GM13977 (cell line): Measurements from ENCODE around the gene ACTR3.

Experiments
- DNase-seq: peaks from one replicate; pipeline ENCODE4 v3.0.0; 2012; ENCODE audit warnings: low spot score
- in situ Hi-C: fragments of 300-500 bp; cut with MboI; formaldehyde crosslinking; loops from one replicate; pipeline ENCODE4 v1.12.0; 2022; ENCODE audit warnings: low sequenced_read_pairs, low pct_unique_long_range_greater_than_20kb, mixed read lengths, inconsistent platforms; ENCODE audit not compliant: unreplicated experiment
- TF ChIP-seq, protein P1 (sequence below): IDR thresholded peaks from 2 replicates; pipeline ENCODE4 v1.5.1; 2012; ENCODE audit warnings: mild to moderate bottlenecking, control low read depth; ENCODE audit not compliant: insufficient read depth; ENCODE audit errors: extremely low read depth, missing control alignments

Gene ACTR3

GRCh38 chr2:113962692-113963480 lies 73.0 kb downstream of the ACTR3 start:
- in situ Hi-C loops: no loop called here
- TF ChIP-seq, protein P1, sequence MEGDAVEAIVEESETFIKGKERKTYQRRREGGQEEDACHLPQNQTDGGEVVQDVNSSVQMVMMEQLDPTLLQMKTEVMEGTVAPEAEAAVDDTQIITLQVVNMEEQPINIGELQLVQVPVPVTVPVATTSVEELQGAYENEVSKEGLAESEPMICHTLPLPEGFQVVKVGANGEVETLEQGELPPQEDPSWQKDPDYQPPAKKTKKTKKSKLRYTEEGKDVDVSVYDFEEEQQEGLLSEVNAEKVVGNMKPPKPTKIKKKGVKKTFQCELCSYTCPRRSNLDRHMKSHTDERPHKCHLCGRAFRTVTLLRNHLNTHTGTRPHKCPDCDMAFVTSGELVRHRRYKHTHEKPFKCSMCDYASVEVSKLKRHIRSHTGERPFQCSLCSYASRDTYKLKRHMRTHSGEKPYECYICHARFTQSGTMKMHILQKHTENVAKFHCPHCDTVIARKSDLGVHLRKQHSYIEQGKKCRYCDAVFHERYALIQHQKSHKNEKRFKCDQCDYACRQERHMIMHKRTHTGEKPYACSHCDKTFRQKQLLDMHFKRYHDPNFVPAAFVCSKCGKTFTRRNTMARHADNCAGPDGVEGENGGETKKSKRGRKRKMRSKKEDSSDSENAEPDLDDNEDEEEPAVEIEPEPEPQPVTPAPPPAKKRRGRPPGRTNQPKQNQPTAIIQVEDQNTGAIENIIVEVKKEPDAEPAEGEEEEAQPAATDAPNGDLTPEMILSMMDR: no peak
- DNase-seq: no peak

DNA sequence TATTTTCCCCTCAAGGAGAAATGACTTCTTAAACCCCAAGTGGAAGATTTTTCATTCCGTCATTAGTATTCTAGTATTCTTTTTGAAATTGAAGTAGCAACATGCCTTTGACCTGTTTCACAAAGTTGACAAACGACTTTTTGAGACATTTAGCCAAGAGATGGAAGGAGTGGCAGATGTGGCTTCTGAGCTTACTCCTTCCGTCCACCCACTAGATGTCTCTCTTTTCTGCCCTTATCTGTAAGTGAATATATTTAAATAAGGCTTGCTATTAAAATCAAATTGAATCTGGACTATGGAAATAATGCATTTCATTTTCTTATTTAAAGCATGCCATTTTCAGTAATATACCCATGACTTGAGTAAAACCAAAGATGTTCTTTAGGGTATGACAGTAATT lies 74.1 kb downstream of the ACTR3 start:
- in situ Hi-C loops: no loop called here
- TF ChIP-seq, protein P1: no peak
- DNase-seq: no peak

DNA sequence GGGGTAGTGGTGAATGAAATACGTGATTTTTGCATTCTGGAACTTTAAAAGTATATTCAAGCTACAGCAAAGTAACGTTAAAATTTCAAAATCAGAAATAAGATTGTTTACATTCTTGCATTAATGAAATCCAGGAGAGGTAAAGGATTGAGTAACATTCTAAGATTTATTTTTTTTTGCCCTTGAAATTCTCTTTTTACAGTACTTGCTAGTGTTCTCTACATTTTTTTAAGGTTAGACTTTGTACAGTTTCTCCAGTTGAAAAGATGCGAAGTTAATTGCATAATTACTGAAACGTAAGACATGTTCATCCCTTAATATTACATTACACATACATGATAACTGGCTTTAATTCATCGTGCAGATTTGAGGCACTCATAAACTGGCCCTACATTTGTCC lies 74.5 kb downstream of the ACTR3 start:
- DNase-seq: no peak
- in situ Hi-C loops: no loop called here
- TF ChIP-seq, protein P1: no peak

DNA sequence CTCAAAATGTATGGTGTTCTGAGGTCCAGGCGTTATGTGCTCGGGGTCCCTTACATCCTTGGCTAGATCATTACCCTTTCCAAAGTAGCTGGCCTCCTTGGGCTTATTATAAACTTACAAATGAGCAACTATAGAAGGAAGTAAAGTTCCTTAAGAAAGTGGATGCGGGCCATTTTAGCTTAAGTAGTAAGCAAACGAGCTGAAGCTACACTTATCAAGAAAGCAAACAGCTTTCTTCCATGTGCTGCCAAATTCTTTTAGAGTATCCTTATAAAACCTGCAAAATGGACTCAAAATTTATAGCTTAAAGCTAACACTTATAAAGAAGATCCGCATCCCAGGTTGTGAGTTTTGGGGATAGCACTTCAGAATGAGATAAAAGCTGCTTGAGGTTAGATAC lies 75.3 kb downstream of the ACTR3 start:
- in situ Hi-C loops: no loop called here
- TF ChIP-seq, protein P1: no peak
- DNase-seq: no peak

DNA sequence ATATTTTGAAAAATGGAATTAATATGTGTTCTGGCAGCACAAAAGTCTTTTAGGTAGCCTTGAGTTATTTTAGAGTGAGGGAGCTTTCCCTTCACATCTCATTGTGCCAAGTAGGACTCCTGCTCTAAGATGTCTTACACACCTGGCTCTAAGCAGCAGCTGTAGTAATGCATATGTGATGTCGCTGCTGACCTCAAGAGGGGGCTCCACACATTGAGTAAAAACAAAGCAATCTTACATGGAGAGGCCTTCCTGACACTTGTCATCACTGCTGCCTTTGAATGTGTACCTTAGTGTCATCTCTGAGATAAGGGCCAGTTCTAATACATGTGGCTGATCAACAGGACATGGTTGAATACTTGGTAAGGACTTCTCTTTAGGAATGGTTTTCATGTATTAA lies 75.8 kb downstream of the ACTR3 start:
- TF ChIP-seq, protein P1: peak; percentile 65
- no peak for DNase-seq
- in situ Hi-C loops: no loop called here

DNA sequence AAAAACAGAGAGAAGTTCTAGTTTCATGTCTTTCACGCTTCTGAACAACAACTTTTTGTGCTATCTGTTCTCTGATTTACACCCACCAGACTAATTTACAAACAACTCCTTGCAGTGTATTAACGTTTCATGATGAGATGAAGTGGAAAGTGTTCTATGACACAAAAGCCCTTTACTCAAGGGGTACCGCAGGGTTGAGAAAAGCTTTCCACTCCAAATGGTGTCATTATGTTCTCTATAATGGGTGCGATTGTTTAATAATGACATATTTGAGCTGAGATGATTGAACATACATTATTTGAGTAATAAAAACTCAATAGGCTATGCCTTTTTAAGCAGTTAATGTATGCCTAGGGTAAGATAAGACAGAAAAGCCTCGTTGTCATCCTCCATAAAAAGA lies 76.3 kb downstream of the ACTR3 start:
- in situ Hi-C loops: no loop called here
- DNase-seq: no peak
- TF ChIP-seq, protein P1: no peak
